GM19438 (cell line): ENCODE results near the gene ARL6IP4.

ENCODE experiments used
- ATAC-seq: cut with Tn5 transposase; IDR thresholded peaks from one replicate; pipeline ENCODE4 v1.9.1; 2021; ENCODE audit warnings: low read depth; ENCODE audit not compliant: unreplicated experiment

ARL6IP4 gene

GRCh38 chr12:122958198-122958888 is 22.1 kb upstream of the ARL6IP4 start:
- no peak for ATAC-seq

GRCh38 chr12:122959566-122960192 is 20.8 kb upstream of the ARL6IP4 start:
- ATAC-seq: no peak

DNA sequence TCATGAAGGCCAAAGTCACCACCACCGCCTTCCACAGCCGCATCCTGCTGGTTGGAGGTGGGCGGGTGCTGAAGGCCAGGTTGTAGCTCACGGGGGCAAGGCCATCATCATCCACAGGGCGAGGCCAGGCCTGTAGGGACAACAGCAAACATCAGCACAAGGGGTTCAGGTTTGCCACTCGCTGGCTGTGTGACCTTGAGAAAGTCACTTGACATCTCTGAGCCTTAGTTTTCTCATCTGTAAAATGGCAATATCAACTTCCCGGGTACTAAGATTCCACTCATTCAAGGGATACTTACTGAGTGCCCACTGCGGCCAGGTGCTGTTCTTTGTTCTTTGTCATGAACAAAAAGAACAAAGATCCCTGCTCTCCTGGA is 20.3 kb upstream of the ARL6IP4 start:
- ATAC-seq: no peak

DNA sequence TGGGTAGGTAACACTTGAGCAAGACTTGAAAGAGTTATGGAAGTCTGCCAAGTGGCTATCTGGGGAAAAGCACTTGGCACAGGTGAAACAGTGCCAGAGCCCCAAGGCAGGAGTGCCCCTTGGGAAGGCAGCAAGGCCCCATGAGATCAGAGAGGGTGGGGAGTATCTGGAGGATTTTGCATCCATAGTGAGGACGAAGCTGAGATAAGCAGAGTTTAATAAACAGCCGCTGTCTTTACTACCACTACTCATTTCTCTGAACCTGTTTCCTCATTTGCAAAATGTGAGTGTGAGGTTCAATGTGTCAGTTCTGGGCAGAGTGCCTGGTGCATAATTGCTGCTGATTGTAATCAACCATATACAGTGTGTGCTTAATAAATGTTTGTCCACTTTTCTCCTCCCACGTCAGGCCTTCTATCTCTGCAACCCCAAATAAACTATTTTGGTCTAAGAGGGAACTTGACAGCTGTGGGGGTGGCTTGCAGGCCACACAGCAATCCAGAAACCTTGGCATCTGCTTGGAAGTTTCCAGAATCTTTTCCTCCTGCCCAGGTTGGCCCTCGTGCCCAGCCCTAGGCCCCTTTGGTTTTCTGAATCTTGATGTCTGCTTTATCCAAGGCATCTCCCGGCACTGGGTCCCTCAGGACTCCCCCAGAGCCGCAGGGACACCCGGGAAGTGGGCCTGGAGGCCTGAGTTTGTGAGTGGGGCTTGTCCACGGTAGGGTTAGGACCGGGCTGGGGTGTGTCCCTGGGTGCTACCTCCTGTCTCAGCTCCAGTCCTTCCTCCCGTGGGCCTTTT is 18.8 kb upstream of the ARL6IP4 start:
- ATAC-seq: no peak

- no peak for ATAC-seq
Measured at GRCh38 chr12:122963941-122964265, 16.6 kb upstream of the ARL6IP4 start.

DNA sequence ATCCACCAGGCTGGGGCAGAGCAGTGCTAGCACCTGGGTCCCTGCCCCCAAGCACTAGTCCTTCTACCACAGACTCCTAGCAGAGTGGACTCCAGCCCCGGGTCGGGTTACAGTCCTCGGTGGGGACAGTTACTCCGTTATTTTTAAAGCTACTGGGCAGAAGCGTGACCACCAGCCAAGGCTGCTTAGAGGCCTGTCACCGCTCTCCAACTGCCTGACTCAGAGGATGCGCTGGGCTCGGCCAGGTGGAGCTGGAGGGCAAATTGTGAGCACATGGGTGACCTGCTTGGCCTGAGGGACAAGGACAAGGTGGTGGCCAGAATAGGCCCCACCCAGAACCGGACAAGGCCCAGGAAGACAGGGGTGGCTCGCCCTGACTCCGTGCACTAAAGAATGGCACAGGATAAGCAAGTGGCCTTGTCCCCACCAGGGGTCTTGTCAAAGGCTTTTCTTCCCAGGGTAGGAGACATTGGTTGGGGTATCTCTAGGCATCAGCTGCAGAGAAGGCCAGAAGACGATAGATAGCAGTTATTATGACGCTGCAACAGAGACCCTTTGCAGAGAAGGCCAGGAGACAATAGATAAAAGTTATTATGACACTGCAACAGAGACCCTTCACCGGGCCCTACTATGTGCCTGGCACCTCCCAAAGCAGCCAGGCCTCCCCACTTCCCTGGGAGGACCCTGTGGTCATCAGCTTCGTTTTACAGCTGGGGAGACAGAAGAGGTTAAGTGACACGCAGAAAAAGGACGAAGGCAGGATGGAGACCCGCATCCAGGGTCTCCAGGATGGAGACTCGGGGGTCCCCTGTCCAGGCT is 15.8 kb upstream of the ARL6IP4 start:
- no peak for ATAC-seq

- ATAC-seq: no peak
Measured at GRCh38 chr12:122965321-122965751, 15.1 kb upstream of the ARL6IP4 start.

GRCh38 chr12:122965851-122966742 is 14.4 kb upstream of the ARL6IP4 start, which contains the start of gene ABCB9:
TSS of gene ABCB9 (minus strand) at chr12:122966463. CDS start at chr12:122960235, 6,228 bp downstream.
- ATAC-seq: peak; percentile 74

DNA sequence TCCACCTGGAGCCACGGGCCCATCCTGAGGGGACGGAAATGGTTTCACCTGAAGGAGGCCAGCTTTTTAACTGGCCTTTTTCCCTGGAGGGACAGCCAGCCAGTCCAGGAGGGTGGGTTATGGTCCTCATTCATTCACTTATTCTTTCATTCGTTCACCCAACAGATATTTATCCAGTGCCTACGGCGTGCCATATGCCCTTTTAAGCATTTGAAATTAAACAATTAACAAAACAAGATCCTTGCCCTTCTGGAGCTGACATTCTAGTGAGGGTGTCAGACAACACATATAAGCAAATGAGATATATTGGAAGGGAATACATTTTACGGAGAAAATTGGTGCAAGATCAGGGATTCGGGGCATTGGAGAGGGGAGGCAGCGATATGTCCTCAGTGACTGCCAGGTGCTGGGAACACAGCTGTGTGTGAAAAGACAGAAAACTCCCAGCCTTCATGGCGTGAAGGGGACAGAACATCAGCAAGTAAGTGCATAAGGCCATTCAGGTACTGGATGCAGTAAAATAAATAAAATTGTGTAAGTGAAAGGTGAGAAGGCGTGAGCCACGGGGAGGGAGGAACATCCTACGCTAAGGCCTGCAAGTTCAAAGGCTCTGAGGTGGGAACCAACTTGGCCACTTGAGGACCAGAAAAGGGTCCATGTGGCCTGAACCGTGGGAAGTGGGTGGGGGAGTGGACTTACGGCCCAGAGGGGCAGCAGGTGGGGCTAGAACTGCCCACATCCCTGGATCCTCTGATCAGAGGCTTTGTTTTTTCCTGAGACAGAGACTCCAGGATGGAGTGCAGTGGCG is 13.5 kb upstream of the ARL6IP4 start:
- ATAC-seq: no peak

DNA sequence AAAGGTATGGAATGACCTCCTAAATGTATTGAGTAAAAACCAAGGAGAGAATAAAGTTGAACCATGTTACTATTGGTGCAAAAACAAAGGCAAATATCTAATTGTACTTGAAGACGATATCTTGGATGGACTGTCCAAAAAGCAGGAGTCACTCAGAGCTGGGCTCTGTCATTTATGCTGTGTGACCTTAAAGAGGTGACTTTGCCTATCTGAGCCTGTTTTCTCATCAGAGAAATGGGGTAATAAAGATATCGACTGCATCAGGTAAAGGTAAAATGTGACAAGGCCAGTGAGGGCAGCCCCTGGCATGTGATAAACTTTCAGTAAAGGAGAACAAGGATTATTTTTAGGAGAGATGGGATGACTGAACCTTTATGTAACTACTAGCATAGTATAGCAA is 12.4 kb upstream of the ARL6IP4 start:
- ATAC-seq: no peak

DNA sequence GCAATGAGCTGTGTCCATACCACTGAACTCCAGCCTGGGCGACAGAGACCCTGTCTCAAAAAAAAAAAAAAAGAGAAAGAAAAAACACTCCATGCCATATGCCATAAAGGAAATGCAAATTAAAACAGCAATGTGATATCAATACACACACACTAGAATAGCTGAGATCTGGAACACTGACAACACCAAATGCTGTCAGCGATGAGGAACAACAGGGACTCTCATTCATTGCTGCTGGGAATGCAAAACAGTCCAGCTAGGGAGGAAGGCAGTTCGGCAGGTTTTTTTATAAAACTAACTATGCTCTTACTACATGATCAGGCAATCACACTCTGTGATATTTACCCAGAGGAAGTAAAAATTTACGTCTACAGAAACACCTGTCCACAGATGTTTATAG is 10.8 kb upstream of the ARL6IP4 start:
- no peak for ATAC-seq

DNA sequence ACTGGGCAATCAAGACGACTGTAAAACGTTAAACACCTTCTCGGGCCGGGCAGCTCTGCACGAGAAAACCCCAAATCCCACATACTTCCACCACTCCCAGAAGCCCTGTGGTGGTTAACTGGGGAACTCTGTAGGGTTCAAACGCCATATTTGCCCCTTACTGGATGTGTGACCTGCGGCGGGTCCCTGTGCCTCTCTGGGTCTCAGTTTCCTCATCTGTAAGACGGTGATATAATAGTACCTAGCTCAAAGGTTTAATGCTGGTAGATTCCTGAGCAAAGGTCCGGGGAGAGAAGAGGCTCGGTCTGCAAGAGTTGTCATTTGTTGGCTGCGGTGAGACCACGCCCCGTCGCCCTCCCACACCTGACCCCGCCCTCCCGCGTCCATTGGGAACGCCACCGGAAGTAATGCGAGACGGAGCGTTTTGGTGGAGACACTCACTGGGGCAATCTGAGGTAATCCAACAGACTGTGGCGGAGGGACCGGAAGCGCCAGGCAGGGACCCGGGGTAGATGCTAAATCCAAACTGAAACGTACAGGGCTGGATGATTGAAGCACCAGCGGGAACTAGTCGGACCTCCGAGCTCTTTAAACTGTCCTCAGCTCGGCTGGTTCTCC is 6.1 kb upstream of the ARL6IP4 start:
- ATAC-seq: peak; percentile 82

GRCh38 chr12:122974892-122975789 is 5.3 kb upstream of the ARL6IP4 start, which contains the start of gene OGFOD2:
TSS of gene OGFOD2 (plus strand) at chr12:122975244. CDS start at chr12:122975252, 8 bp downstream.
- peak; percentile 74 for ATAC-seq

DNA sequence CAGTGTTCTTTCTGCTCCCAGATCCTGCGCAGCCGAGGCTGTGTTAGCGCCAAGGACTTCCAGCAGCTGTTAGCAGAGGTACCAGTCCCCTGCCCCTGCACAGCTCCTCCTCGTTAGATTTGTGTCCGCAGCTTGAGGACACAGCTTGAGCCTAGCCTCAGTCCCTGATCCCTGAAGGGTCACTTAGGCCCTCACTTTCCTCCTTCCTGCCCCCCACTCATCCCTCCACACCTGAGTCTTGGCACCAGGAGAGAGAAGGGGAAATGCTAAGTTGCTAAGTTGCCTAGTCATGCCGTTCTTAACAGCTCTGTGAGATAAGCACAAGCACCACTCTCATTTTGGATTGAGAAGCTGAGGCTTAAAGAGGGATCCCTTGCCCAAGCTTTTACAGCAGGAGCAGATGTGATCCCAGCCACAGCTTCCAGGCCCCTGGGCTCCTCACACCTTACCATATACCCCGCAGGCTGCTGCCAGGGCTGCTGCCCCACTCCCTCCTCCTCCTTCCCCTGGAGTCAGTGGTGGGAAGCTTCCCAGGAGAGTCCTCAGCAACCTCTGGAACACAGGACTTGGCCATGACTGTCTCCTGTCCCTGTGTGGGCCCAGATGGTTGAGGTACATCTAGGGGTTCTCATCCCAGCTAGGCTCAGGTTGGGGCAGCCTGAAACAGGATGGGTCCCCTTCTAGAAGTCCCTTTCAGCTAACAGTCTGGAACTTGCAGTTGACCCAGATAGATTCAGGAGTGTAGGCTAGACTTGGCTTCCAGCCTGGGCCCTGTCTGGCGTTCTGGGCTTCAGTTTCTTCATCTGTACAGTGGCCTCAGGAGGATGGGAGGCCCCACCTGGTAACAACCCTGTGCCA is 4.5 kb upstream of the ARL6IP4 start:
- no peak for ATAC-seq

GRCh38 chr12:122976648-122976975 is 3.9 kb upstream of the ARL6IP4 start:
- ATAC-seq: no peak

- ATAC-seq: no peak
Measured at GRCh38 chr12:122977153-122977552, 3.3 kb upstream of the ARL6IP4 start.
